Measurements from ENCODE around the gene ADCY7.

The ADCY7 gene

GRCh38 chr16:50251375-50252081 is 14.8 kb upstream of the ADCY7 start:
- no peak for DNase-seq

- no peak for DNase-seq
These were observed 14.2 kb upstream of the ADCY7 start for GRCh38 chr16:50252082-50252611.

- DNase-seq = no peak
These were observed 13.4 kb upstream of the ADCY7 start for GRCh38 chr16:50252874-50253513.

GRCh38 chr16:50253514-50253910 is 12.8 kb upstream of the ADCY7 start:
- DNase-seq = no peak

- no peak for DNase-seq
These were observed 12.3 kb upstream of the ADCY7 start for GRCh38 chr16:50254072-50254471.

GRCh38 chr16:50255538-50255937 is 10.8 kb upstream of the ADCY7 start:
- DNase-seq = no peak

GRCh38 chr16:50256604-50257003 is 9.7 kb upstream of the ADCY7 start:
- DNase-seq = no peak

- no peak for DNase-seq
These were observed 8.5 kb upstream of the ADCY7 start for GRCh38 chr16:50257876-50258275.

- no peak for DNase-seq
These were observed 6.8 kb upstream of the ADCY7 start for GRCh38 chr16:50259334-50260205.

- DNase-seq = no peak
These were observed 5.9 kb upstream of the ADCY7 start for GRCh38 chr16:50260206-50261159.

GRCh38 chr16:50261160-50261706 is 5.1 kb upstream of the ADCY7 start:
- DNase-seq = no peak

GRCh38 chr16:50261707-50262235 is 4.6 kb upstream of the ADCY7 start:
- DNase-seq = no peak

GRCh38 chr16:50263060-50263909 is 3.1 kb upstream of the ADCY7 start:
- DNase-seq = no peak

- DNase-seq = no peak
These were observed 2.1 kb upstream of the ADCY7 start for GRCh38 chr16:50263940-50264929.

GRCh38 chr16:50265260-50265659 is 1.1 kb upstream of the ADCY7 start:
- peak in 1 of 4 experiments; percentile 26 for DNase-seq

- DNase-seq = no peak
These were observed 525 bp upstream of the ADCY7 start for GRCh38 chr16:50265716-50266336.

- no peak for DNase-seq
These were observed 840 bp downstream of the ADCY7 start for GRCh38 chr16:50267151-50267631.

GRCh38 chr16:50267651-50268050 is 1.3 kb downstream of the ADCY7 start:
- DNase-seq = no peak

GRCh38 chr16:50268352-50268751 is 2.0 kb downstream of the ADCY7 start:
- no peak for DNase-seq

Measured in activated naive CD4-positive, alpha-beta T cell (primary cell).